ENCODE measurements around the gene FIP1L1.
A peak's percentile ranks its signal among the peaks of the same experiment; 100 is the strongest.

DNA sequence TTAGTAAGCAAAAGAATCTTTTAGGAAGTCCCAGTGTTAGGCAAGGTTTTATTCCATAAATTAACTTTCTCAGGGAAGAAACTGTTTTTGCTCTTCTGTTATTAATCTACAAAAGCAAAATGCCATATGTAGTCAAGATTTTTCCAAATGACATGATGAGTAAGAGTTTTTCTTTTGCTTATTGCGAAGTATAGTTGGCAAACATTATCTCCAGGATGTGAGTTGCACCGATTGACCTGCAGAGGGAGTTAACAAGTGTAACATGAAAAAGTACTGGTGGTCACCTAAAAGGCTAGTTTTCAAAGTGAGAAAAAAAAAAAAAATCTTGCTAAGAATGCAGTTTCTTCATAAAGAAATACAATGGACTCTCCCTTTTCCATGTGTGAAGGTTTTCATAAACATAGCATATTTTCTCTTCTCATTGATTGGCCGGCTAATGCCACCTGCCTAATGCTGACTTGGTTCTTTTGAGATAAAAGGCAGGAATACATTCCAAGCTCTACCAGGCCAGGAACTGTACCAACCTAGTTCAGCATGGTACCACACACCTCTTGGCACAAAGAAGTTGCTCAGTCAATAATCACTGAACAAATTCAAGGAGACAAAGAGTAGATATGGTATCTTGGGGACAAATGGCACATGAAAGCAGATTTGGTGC, 113.7 kb downstream of the FIP1L1 start:
- no peak for TF ChIP-seq EZH2 (IDR thresholded peaks at IDR 0.05; ENCODE audit: borderline replicate concordance, low read length)
- TF ChIP-seq, protein P1, sequence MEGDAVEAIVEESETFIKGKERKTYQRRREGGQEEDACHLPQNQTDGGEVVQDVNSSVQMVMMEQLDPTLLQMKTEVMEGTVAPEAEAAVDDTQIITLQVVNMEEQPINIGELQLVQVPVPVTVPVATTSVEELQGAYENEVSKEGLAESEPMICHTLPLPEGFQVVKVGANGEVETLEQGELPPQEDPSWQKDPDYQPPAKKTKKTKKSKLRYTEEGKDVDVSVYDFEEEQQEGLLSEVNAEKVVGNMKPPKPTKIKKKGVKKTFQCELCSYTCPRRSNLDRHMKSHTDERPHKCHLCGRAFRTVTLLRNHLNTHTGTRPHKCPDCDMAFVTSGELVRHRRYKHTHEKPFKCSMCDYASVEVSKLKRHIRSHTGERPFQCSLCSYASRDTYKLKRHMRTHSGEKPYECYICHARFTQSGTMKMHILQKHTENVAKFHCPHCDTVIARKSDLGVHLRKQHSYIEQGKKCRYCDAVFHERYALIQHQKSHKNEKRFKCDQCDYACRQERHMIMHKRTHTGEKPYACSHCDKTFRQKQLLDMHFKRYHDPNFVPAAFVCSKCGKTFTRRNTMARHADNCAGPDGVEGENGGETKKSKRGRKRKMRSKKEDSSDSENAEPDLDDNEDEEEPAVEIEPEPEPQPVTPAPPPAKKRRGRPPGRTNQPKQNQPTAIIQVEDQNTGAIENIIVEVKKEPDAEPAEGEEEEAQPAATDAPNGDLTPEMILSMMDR (IDR thresholded peaks at IDR 0.05; ENCODE audit: low read length): peak; percentile 73

All from OCI-LY1 (cell line).